ENCODE measurements around the gene MLANA. TPM values are rescaled to one million over a fixed set of nuclear protein-coding genes. Genes with fewer than 3 reads are reported as not detected.

MLANA gene
- total RNA-seq, 1 donor from 2014 or later: not detected

- Histone ChIP-seq H3K4me2 (no peak overlapping the region), H4K20me1 (ENCODE audit: low read depth) (no peaks in the 10 kb centered on the region), H3F3A (ENCODE audit: low read depth) (no peaks in the 10 kb centered on the region), H3K4me3 (no peak overlapping the region), H2AFZ (replicated peaks) (no peak overlapping the region), H3K9me3 (ENCODE audit: low read depth) (no peaks in the 10 kb centered on the region), H3K4me1 (no peaks in the 10 kb centered on the region), H3K27ac (no peak overlapping the region), H3K27me3 (no peaks in the 10 kb centered on the region), H3K9ac (no peak overlapping the region), H3K36me3 (no peaks in the 10 kb centered on the region), H3K79me2 (ENCODE audit: low read depth) (no peaks in the 10 kb centered on the region)
- TF ChIP-seq EZH2phosphoT487 (IDR thresholded peaks at IDR 0.05) (no peak), CTCF (IDR thresholded peaks at IDR 0.05) (no peak), EZH2 (IDR thresholded peaks at IDR 0.05) (no peak)
- no peaks in the 10 kb centered on the region for H3K36me3 Mint-ChIP-seq
- H3K27ac Mint-ChIP-seq: no peak overlapping the region
- no peaks in the 10 kb centered on the region for H3K9me3 Mint-ChIP-seq
- no peak for DNase-seq (ENCODE audit: low spot score)
- no peak overlapping the region for H3K4me3 Mint-ChIP-seq
- no peaks in the 10 kb centered on the region for H3K4me1 Mint-ChIP-seq
- H3K27me3 Mint-ChIP-seq (ENCODE audit: insufficient read depth, low read depth): peaks cover 3% of the 10 kb centered on the region
Measured at GRCh38 chr9:5851445-5851844, 39.2 kb upstream of the MLANA start.

DNA sequence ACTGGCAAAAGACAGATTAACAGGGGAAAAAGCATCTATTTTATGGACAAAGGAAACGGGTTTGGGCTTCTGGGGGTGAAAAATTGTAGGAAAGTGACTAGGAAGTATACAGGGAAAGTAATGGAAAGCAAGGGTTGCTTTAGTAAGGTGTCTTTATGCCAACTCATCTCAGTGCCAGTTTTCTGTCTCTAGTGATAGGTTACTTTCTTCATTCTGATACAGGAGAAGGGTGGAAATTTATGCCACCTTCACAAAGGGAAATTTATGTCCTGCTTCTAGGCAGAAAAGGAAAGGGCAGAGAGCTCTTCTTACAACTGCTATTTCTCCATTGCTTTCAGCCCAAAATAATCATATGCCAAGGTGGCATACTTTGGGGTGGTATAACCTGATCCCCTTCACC lies 37.7 kb upstream of the MLANA start:
- Mint-ChIP-seq H3K36me3 (no peaks in the 10 kb centered on the region), H3K4me3 (no peak overlapping the region), H3K9me3 (no peaks in the 10 kb centered on the region), H3K27me3 (ENCODE audit: insufficient read depth, low read depth) (peaks cover 3% of the 10 kb centered on the region), H3K27ac (no peak overlapping the region), H3K4me1 (no peaks in the 10 kb centered on the region)
- H3K4me3 ChIP-seq: no peak overlapping the region
- H3K27ac ChIP-seq: no peak overlapping the region
- H3K9ac ChIP-seq: no peak overlapping the region
- TF ChIP-seq CTCF (IDR thresholded peaks at IDR 0.05) (no peak), EZH2 (IDR thresholded peaks at IDR 0.05) (no peak), EZH2phosphoT487 (IDR thresholded peaks at IDR 0.05) (no peak)
- no peaks in the 10 kb centered on the region for H3F3A ChIP-seq (ENCODE audit: low read depth)
- H3K36me3 ChIP-seq: no peaks in the 10 kb centered on the region
- no peaks in the 10 kb centered on the region for H3K4me1 ChIP-seq
- no peaks in the 10 kb centered on the region for H3K9me3 ChIP-seq (ENCODE audit: low read depth)
- no peaks in the 10 kb centered on the region for H3K27me3 ChIP-seq
- no peaks in the 10 kb centered on the region for H3K79me2 ChIP-seq (ENCODE audit: low read depth)
- no peak for DNase-seq (ENCODE audit: low spot score)
- no peak overlapping the region for H2AFZ ChIP-seq (replicated peaks)
- H3K4me2 ChIP-seq: no peak overlapping the region
- H4K20me1 ChIP-seq (ENCODE audit: low read depth): no peaks in the 10 kb centered on the region

DNA sequence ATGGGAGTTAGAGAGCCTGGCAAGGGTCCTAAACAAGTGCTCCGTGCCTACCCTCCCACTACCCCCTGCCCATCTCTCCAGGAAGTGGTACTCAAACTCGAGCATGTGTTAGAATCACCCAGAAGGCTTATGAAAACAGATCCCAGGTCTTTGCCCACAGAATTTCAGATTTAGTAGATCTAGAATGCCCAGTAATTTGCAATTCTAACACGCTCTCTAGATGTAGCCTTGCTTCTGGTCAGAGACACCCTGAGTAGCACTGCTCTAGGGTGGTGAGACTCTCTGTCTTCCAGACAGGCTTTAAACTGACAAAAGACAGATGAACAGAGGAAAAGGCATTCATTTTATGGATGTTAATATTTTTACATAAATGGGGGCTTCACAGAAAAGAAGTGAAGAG lies 37.1 kb upstream of the MLANA start:
- Histone ChIP-seq H3K9ac (no peak overlapping the region), H3K4me1 (no peaks in the 10 kb centered on the region), H3K27me3 (no peaks in the 10 kb centered on the region), H3K27ac (no peak overlapping the region), H3K4me3 (no peak overlapping the region), H3F3A (ENCODE audit: low read depth) (no peaks in the 10 kb centered on the region), H2AFZ (replicated peaks) (no peak overlapping the region), H3K4me2 (no peak overlapping the region), H3K9me3 (ENCODE audit: low read depth) (no peaks in the 10 kb centered on the region), H3K36me3 (no peaks in the 10 kb centered on the region), H4K20me1 (ENCODE audit: low read depth) (no peaks in the 10 kb centered on the region), H3K79me2 (ENCODE audit: low read depth) (no peaks in the 10 kb centered on the region)
- H3K4me3 Mint-ChIP-seq: no peak overlapping the region
- DNase-seq (ENCODE audit: low spot score): no peak
- H3K4me1 Mint-ChIP-seq: no peaks in the 10 kb centered on the region
- no peaks in the 10 kb centered on the region for H3K9me3 Mint-ChIP-seq
- no peak overlapping the region for H3K27ac Mint-ChIP-seq
- peaks cover 3% of the 10 kb centered on the region for H3K27me3 Mint-ChIP-seq (ENCODE audit: insufficient read depth, low read depth)
- TF ChIP-seq CTCF (IDR thresholded peaks at IDR 0.05): no peak
- TF ChIP-seq EZH2 (IDR thresholded peaks at IDR 0.05): no peak
- no peak for TF ChIP-seq EZH2phosphoT487 (IDR thresholded peaks at IDR 0.05)
- H3K36me3 Mint-ChIP-seq: no peaks in the 10 kb centered on the region

Data from neural progenitor cell (in vitro differentiated cells).